ENCODE data around the gene LHX2.

DNA sequence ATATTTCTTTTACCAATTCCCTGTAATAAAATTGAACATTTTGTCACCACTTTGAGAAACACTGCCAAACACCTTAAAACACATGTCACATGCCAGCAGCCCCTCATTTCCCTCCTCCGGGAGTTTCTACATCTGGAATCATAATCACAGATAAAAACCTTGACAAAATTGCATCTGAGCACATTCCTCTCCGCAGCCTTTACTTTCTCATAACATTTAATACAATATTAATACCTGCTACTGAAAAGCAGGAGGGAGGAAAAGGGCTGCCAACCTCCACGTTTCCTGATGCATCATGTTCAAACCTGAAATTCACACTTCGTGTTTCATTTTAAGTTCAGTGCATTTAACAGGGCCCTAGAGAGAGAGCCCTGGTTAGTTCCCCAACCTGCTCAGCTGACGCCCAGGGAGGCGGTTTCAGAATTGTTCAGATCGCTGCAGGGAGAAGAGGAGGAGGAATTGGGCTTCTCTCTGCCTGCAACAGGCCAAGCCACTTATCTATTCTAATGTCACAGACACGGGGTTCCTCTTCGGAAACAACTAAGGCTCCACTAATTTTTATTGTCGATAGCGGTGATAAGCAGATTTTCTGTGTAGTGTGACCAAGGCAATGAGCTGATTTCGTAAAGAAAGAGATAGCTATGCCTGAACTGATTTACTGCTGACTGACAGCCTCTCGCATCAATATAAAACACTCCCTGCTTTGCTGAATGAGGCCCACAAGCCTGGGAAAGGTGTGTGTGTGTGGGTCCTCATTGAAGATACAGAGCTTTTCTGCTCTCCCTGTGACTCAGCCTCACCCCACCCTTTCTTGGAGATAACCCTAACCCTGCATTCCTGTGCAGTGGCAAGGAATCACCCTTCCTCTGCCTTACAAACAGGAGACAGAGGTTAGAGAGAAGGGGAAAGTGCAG, 4.9 kb upstream of the LHX2 start:
- TF ChIP-seq, protein P1, sequence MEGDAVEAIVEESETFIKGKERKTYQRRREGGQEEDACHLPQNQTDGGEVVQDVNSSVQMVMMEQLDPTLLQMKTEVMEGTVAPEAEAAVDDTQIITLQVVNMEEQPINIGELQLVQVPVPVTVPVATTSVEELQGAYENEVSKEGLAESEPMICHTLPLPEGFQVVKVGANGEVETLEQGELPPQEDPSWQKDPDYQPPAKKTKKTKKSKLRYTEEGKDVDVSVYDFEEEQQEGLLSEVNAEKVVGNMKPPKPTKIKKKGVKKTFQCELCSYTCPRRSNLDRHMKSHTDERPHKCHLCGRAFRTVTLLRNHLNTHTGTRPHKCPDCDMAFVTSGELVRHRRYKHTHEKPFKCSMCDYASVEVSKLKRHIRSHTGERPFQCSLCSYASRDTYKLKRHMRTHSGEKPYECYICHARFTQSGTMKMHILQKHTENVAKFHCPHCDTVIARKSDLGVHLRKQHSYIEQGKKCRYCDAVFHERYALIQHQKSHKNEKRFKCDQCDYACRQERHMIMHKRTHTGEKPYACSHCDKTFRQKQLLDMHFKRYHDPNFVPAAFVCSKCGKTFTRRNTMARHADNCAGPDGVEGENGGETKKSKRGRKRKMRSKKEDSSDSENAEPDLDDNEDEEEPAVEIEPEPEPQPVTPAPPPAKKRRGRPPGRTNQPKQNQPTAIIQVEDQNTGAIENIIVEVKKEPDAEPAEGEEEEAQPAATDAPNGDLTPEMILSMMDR (IDR thresholded peaks at IDR 0.05): no peak
- TF ChIP-seq POLR2A (IDR thresholded peaks at IDR 0.05): no peak
